GM23338 (cell line): ENCODE results near the gene AGPAT3. TPM values are rescaled to one million over a fixed set of nuclear protein-coding genes. Genes with fewer than 3 reads are reported as not detected.

Experiments used
- ATAC-seq: fragments of 200-7000 bp; cut with Tn5 transposase; 3 replicates; pipeline ENCODE4 v1.9.1; 2020
- DNase-seq: peaks from one replicate; pipeline ENCODE4 v3.0.0-alpha.2; 2015; ENCODE audit warnings: low spot score
- H2AFZ ChIP-seq: fragments of 200-600 bp; sonication (generic); 2 replicates; pipeline ENCODE4 v1.8.0; 2016; ENCODE audit warnings: antibody characterized with exemption, mild to moderate bottlenecking, moderate library complexity
- H3F3A ChIP-seq: fragments of 200-600 bp; sonication (generic); replicated peaks from 2 replicates; pipeline ENCODE4 v1.8.0; 2017; ENCODE audit warnings: antibody characterized with exemption, mixed run types, low read depth
- H3K27ac ChIP-seq: fragments of 200-600 bp; sonication (generic); 2 replicates; pipeline ENCODE4 v1.6.1; 2016; ENCODE audit warnings: low read depth
- H3K27me3 ChIP-seq: fragments of 200-600 bp; sonication (generic); 2 replicates; pipeline ENCODE4 v1.8.0; 2016; ENCODE audit warnings: mild to moderate bottlenecking, mixed run types, moderate library complexity; ENCODE audit not compliant: insufficient read depth
- H3K36me3 ChIP-seq: fragments of 200-600 bp; sonication (generic); 2 replicates; pipeline ENCODE4 v1.8.0; 2016; ENCODE audit warnings: mild to moderate bottlenecking; ENCODE audit not compliant: insufficient read depth
- H3K4me1 ChIP-seq: fragments of 200-600 bp; sonication (generic); 2 replicates; pipeline ENCODE4 v1.8.0; 2016; ENCODE audit warnings: mild to moderate bottlenecking, moderate library complexity; ENCODE audit not compliant: insufficient read depth
- H3K4me2 ChIP-seq: fragments of 200-600 bp; sonication (generic); 2 replicates; pipeline ENCODE4 v1.7.1; 2017; ENCODE audit warnings: mixed run types
- H3K4me3 ChIP-seq: fragments of 200-600 bp; sonication (generic); 2 replicates; pipeline ENCODE4 v1.6.1; 2016; ENCODE audit warnings: mixed run types
- H3K79me2 ChIP-seq: fragments of 200-600 bp; sonication (generic); replicated peaks from 2 replicates; pipeline ENCODE4 v1.8.0; 2017; ENCODE audit warnings: mild to moderate bottlenecking; ENCODE audit not compliant: insufficient read depth
- H3K9me2 ChIP-seq: fragments of 200-600 bp; sonication (generic); 2 replicates; pipeline ENCODE4 v1.8.0; 2017; ENCODE audit not compliant: insufficient read depth
- H4K20me1 ChIP-seq: fragments of 200-600 bp; sonication (generic); replicated peaks from 2 replicates; pipeline ENCODE4 v1.8.0; 2017; ENCODE audit warnings: mild to moderate bottlenecking; ENCODE audit not compliant: insufficient read depth
- H3K27ac Mint-ChIP-seq: 2 replicates; pipeline ENCODE4 v1.8.0; 2020; ENCODE audit warnings: inconsistent platforms, mild to moderate bottlenecking, moderate library complexity, mixed read lengths
- H3K27me3 Mint-ChIP-seq: 3 replicates; pipeline ENCODE4 v1.8.0; 2022; ENCODE audit warnings: low read depth, mild to moderate bottlenecking, moderate library complexity, mixed read lengths, inconsistent platforms; ENCODE audit not compliant: insufficient read depth, poor library complexity
- H3K36me3 Mint-ChIP-seq: 3 replicates; pipeline ENCODE4 v1.8.0; 2021; ENCODE audit warnings: low read depth, mild to moderate bottlenecking, inconsistent platforms, moderate library complexity, mixed read lengths
- H3K4me1 Mint-ChIP-seq: 3 replicates; pipeline ENCODE4 v1.8.0; 2020; ENCODE audit warnings: mild to moderate bottlenecking, inconsistent platforms, mixed read lengths
- H3K4me3 Mint-ChIP-seq: 3 replicates; pipeline ENCODE4 v1.8.0; 2021; ENCODE audit warnings: moderate library complexity, mild to moderate bottlenecking, inconsistent platforms, mixed read lengths
- H3K9me3 Mint-ChIP-seq: 3 replicates; pipeline ENCODE4 v1.8.0; 2020; ENCODE audit warnings: moderate library complexity, mild to moderate bottlenecking, inconsistent platforms, mixed read lengths
- CREB1 ChIP-seq: fragments of 250-450 bp; sonication (Bioruptor Pico); IDR thresholded peaks from 2 replicates; pipeline ENCODE4 v1.5.0; 2020; ENCODE audit warnings: low read depth, mild to moderate bottlenecking, moderate library complexity
- EZH2phosphoT487 ChIP-seq: fragments of 200-600 bp; sonication (generic); IDR thresholded peaks from one replicate; pipeline ENCODE4 v1.8.1; 2018; ENCODE audit warnings: antibody characterized with exemption; ENCODE audit not compliant: unreplicated experiment
- JUNB ChIP-seq: IDR thresholded peaks from one replicate; pipeline ENCODE4 v1.6.1; 2016; ENCODE audit warnings: antibody characterized with exemption; ENCODE audit not compliant: unreplicated experiment
- POLR2AphosphoS5 ChIP-seq: IDR thresholded peaks from 2 replicates; pipeline ENCODE4 v1.6.1; 2016; ENCODE audit warnings: antibody characterized with exemption, low read depth
- STAT1 ChIP-seq: IDR thresholded peaks from one replicate; pipeline ENCODE4 v1.6.1; 2016; ENCODE audit warnings: antibody characterized with exemption; ENCODE audit not compliant: unreplicated experiment
- ZNF331 ChIP-seq: fragments of 250-450 bp; sonication (Bioruptor Pico); IDR thresholded peaks from 2 replicates; pipeline ENCODE4 v1.5.0; 2020; ENCODE audit warnings: low read depth, mild to moderate bottlenecking, moderate library complexity
- polyA plus RNA-seq: library from polyadenylated mRNA; unstranded; fragments of >200 nt; fragmentation: Nextera tagmentation; extraction: Ambion mirVana; gene quantifications from 2 replicates; pipeline ENCODE4 v1.2.1, GENCODE V29; 2016
- total RNA-seq: library from RNA; depleted of rRNA; stranded (reverse); fragments of >200 nt; shearing (Covaris generic); gene quantifications from 2 replicates; pipeline ENCODE4 v1.2.3, GENCODE V29; 2014
- TF ChIP-seq, protein P1 (sequence below): IDR thresholded peaks from one replicate; pipeline ENCODE4 v1.6.1; 2018; ENCODE audit warnings: antibody characterized with exemption; ENCODE audit not compliant: unreplicated experiment
- TF ChIP-seq, protein P2 (sequence below): IDR thresholded peaks from 2 replicates; pipeline ENCODE4 v1.6.1; 2016; ENCODE audit warnings: antibody characterized with exemption
- TF ChIP-seq, protein P3 (sequence below), 2 experiments: fragments of 200-600 bp in 1 of 2; sonication (generic) in 1 of 2; conservative IDR thresholded peaks; 2 replicates each; pipeline versions ENCODE4 v1.5.1 to v1.6.1; 2016 to 2017; ENCODE audit warnings: antibody characterized with exemption in 2 of 2, low read depth in 2 of 2, mild to moderate bottlenecking in 2 of 2, moderate library complexity in 1 of 2
- TF ChIP-seq, protein P4 (sequence below): fragments of 250-450 bp; sonication (Bioruptor Pico); IDR thresholded peaks from 2 replicates; pipeline ENCODE4 v1.5.0; 2020; ENCODE audit warnings: mild to moderate bottlenecking, moderate library complexity

Gene AGPAT3
- total and polyA plus RNA-seq, 2 experiments from 2014 or later = 2.1 to 6.1 TPM

DNA sequence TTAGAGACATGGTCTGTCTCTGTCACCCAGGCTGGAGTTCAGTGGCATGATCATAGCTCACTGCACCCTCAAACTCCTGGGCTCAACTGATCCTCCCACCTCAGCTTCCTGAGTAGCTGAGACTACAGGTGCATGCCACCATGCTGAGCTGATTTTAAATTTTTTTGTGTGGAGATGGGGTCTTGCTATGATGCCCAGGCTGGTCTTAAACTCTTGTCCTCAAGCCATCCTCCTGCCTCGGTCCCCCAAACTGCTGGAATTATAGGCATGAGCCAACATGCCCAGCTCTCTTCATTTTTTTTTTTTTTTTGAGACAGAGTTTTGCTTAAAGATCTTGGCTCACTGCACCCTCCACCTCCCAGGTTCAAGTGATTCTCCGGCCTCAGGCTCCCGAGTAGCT is 24.8 kb upstream of the AGPAT3 start:
- Histone ChIP-seq H3K9me2 (no peaks in the 10 kb centered on the region), H4K20me1 (no peaks in the 10 kb centered on the region), H2AFZ (no peak overlapping the region), H3K4me1 (no peaks in the 10 kb centered on the region), H3K27ac (no peak overlapping the region), H3K4me3 (no peak overlapping the region), H3F3A (no peaks in the 10 kb centered on the region), H3K79me2 (no peaks in the 10 kb centered on the region), H3K27me3 (no peaks in the 10 kb centered on the region), H3K36me3 (no peaks in the 10 kb centered on the region), H3K4me2 (no peak overlapping the region)
- DNase-seq (no peak), ATAC-seq (no peak)
- H3K4me1 Mint-ChIP-seq = no peaks in the 10 kb centered on the region
- H3K36me3 Mint-ChIP-seq = no peaks in the 10 kb centered on the region
- no peaks in the 10 kb centered on the region for H3K9me3 Mint-ChIP-seq
- no peak overlapping the region for H3K4me3 Mint-ChIP-seq
- H3K27me3 Mint-ChIP-seq = peaks cover 2% of the 10 kb centered on the region
- no peak for TF ChIP-seq EZH2phosphoT487
- TF ChIP-seq, protein P1, sequence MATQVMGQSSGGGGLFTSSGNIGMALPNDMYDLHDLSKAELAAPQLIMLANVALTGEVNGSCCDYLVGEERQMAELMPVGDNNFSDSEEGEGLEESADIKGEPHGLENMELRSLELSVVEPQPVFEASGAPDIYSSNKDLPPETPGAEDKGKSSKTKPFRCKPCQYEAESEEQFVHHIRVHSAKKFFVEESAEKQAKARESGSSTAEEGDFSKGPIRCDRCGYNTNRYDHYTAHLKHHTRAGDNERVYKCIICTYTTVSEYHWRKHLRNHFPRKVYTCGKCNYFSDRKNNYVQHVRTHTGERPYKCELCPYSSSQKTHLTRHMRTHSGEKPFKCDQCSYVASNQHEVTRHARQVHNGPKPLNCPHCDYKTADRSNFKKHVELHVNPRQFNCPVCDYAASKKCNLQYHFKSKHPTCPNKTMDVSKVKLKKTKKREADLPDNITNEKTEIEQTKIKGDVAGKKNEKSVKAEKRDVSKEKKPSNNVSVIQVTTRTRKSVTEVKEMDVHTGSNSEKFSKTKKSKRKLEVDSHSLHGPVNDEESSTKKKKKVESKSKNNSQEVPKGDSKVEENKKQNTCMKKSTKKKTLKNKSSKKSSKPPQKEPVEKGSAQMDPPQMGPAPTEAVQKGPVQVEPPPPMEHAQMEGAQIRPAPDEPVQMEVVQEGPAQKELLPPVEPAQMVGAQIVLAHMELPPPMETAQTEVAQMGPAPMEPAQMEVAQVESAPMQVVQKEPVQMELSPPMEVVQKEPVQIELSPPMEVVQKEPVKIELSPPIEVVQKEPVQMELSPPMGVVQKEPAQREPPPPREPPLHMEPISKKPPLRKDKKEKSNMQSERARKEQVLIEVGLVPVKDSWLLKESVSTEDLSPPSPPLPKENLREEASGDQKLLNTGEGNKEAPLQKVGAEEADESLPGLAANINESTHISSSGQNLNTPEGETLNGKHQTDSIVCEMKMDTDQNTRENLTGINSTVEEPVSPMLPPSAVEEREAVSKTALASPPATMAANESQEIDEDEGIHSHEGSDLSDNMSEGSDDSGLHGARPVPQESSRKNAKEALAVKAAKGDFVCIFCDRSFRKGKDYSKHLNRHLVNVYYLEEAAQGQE = no peak
- TF ChIP-seq ZNF331 (CRISPR knock-in tag) = no peak
- TF ChIP-seq, protein P2, sequence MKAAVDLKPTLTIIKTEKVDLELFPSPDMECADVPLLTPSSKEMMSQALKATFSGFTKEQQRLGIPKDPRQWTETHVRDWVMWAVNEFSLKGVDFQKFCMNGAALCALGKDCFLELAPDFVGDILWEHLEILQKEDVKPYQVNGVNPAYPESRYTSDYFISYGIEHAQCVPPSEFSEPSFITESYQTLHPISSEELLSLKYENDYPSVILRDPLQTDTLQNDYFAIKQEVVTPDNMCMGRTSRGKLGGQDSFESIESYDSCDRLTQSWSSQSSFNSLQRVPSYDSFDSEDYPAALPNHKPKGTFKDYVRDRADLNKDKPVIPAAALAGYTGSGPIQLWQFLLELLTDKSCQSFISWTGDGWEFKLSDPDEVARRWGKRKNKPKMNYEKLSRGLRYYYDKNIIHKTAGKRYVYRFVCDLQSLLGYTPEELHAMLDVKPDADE = no peak
- TF ChIP-seq JUNB = no peak
- TF ChIP-seq STAT1 = no peak
- TF ChIP-seq, protein P3, sequence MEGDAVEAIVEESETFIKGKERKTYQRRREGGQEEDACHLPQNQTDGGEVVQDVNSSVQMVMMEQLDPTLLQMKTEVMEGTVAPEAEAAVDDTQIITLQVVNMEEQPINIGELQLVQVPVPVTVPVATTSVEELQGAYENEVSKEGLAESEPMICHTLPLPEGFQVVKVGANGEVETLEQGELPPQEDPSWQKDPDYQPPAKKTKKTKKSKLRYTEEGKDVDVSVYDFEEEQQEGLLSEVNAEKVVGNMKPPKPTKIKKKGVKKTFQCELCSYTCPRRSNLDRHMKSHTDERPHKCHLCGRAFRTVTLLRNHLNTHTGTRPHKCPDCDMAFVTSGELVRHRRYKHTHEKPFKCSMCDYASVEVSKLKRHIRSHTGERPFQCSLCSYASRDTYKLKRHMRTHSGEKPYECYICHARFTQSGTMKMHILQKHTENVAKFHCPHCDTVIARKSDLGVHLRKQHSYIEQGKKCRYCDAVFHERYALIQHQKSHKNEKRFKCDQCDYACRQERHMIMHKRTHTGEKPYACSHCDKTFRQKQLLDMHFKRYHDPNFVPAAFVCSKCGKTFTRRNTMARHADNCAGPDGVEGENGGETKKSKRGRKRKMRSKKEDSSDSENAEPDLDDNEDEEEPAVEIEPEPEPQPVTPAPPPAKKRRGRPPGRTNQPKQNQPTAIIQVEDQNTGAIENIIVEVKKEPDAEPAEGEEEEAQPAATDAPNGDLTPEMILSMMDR (conservative IDR thresholded peaks at IDR 0.05; ENCODE audit: low read depth in 2 of 2) = no peak
- no peak for TF ChIP-seq CREB1 (CRISPR knock-in tag)
- TF ChIP-seq POLR2AphosphoS5 = no peak
- TF ChIP-seq, protein P4, sequence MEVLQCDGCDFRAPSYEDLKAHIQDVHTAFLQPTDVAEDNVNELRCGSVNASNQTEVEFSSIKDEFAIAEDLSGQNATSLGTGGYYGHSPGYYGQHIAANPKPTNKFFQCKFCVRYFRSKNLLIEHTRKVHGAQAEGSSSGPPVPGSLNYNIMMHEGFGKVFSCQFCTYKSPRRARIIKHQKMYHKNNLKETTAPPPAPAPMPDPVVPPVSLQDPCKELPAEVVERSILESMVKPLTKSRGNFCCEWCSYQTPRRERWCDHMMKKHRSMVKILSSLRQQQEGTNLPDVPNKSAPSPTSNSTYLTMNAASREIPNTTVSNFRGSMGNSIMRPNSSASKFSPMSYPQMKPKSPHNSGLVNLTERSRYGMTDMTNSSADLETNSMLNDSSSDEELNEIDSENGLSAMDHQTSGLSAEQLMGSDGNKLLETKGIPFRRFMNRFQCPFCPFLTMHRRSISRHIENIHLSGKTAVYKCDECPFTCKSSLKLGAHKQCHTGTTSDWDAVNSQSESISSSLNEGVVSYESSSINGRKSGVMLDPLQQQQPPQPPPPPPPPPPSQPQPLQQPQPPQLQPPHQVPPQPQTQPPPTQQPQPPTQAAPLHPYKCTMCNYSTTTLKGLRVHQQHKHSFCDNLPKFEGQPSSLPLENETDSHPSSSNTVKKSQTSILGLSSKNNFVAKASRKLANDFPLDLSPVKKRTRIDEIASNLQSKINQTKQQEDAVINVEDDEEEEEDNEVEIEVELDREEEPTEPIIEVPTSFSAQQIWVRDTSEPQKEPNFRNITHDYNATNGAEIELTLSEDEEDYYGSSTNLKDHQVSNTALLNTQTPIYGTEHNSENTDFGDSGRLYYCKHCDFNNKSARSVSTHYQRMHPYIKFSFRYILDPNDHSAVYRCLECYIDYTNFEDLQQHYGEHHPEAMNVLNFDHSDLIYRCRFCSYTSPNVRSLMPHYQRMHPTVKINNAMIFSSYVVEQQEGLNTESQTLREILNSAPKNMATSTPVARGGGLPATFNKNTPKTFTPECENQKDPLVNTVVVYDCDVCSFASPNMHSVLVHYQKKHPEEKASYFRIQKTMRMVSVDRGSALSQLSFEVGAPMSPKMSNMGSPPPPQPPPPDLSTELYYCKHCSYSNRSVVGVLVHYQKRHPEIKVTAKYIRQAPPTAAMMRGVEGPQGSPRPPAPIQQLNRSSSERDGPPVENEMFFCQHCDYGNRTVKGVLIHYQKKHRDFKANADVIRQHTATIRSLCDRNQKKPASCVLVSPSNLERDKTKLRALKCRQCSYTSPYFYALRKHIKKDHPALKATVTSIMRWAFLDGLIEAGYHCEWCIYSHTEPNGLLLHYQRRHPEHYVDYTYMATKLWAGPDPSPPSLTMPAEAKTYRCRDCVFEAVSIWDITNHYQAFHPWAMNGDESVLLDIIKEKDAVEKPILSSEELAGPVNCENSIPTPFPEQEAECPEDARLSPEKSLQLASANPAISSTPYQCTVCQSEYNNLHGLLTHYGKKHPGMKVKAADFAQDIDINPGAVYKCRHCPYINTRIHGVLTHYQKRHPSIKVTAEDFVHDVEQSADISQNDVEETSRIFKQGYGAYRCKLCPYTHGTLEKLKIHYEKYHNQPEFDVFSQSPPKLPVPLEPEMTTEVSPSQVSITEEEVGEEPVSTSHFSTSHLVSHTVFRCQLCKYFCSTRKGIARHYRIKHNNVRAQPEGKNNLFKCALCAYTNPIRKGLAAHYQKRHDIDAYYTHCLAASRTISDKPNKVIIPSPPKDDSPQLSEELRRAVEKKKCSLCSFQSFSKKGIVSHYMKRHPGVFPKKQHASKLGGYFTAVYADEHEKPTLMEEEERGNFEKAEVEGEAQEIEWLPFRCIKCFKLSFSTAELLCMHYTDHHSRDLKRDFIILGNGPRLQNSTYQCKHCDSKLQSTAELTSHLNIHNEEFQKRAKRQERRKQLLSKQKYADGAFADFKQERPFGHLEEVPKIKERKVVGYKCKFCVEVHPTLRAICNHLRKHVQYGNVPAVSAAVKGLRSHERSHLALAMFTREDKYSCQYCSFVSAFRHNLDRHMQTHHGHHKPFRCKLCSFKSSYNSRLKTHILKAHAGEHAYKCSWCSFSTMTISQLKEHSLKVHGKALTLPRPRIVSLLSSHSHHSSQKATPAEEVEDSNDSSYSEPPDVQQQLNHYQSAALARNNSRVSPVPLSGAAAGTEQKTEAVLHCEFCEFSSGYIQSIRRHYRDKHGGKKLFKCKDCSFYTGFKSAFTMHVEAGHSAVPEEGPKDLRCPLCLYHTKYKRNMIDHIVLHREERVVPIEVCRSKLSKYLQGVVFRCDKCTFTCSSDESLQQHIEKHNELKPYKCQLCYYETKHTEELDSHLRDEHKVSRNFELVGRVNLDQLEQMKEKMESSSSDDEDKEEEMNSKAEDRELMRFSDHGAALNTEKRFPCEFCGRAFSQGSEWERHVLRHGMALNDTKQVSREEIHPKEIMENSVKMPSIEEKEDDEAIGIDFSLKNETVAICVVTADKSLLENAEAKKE (CRISPR knock-in tag) = no peak
- no peak overlapping the region for H3K27ac Mint-ChIP-seq
